ENCODE measurements around the gene NUMB.

The NUMB gene

DNA sequence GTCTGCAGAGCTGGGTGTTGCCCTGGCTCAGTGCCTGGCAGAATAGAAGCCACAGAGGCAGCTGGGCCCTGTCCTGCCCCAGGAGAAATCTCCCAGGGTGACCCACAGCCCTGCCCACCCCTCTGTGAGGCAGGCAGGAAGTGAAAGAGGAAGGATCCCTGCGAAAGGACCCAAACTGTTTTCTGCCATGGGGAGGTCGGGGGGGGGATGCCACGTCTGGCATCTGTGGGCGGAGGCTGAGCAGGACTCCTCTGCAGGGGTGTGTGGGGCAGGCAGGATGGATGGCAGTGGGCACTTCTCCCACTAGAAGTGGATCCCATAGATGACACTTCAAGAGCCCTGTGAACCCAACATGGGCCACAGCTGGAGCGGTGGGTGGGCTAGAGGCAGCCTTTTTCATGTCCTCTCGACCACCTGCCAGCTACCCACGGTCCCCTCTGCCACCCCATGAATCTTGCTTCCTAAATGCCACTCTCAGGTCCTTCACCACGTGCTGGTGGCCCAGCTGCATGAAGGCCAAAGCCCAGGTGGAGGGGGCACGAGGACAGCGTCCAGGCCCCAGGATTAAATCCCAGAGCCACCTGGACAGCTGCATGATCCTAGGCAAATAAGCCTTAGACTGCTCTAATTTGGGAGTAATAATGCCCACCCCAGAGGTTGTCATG lies 217.4 kb downstream of the NUMB start:
- Histone ChIP-seq H2BK12ac (ENCODE audit: low read length) (no peak overlapping the region), H3K4ac (ENCODE audit: low read length) (no peak overlapping the region), H4K91ac (ENCODE audit: low read depth, low read length, poor library complexity) (no peak overlapping the region), H3K9me3 (replicated peaks in 1 of 2; ENCODE audit: control insufficient read depth in 2 of 2, insufficient read depth in 1 of 2, low read depth in 1 of 2, low read length in 2 of 2) (no peaks in the 10 kb centered on the region), H3K18ac (ENCODE audit: low read length) (no peak overlapping the region), H3K9ac (ENCODE audit: low read depth, low read length, poor library complexity) (no peak overlapping the region), H3K4me3 (ENCODE audit: low read length in 2 of 2) (no peak overlapping the region), H3K4me2 (ENCODE audit: insufficient read depth, low read length, poor library complexity, severe bottlenecking) (no peak overlapping the region), H3K36me3 (replicated peaks in 1 of 2; ENCODE audit: control insufficient read depth in 2 of 2, insufficient read depth in 2 of 2, low read length in 2 of 2) (peaks cover 0 to 7% of the 10 kb centered on the region in 2 donors), H3K79me1 (ENCODE audit: low read depth, low read length) (peaks cover 8% of the 10 kb centered on the region), H2BK120ac (ENCODE audit: low read depth, low read length) (no peak overlapping the region), H2BK15ac (ENCODE audit: low read length) (peak overlapping the region; percentile 53), H2AFZ (ENCODE audit: low read length) (no peak overlapping the region), H3K27me3 (ENCODE audit: control insufficient read depth in 3 of 3, insufficient read depth in 3 of 3, low read depth in 1 of 3, low read length in 3 of 3) (peaks cover 0 to 60% (median 7%) of the 10 kb centered on the region in 3 experiments), H3K4me1 (ENCODE audit: control insufficient read depth in 2 of 2, insufficient read depth in 1 of 2, low read depth in 1 of 2, low read length in 2 of 2) (peaks cover 18 to 24% of the 10 kb centered on the region in 2 donors), H3K27ac (replicated peaks; ENCODE audit: low read length) (no peak overlapping the region), H3K14ac (ENCODE audit: low read length) (no peak overlapping the region), H2BK5ac (ENCODE audit: low read length) (no peak overlapping the region), H4K8ac (ENCODE audit: low read depth, low read length) (no peak overlapping the region), H3K23ac (ENCODE audit: low read depth, low read length, poor library complexity) (peak overlapping the region; percentile 17), H2AK5ac (ENCODE audit: low read depth, low read length) (peak overlapping the region; percentile 86)
- no CpG with 5 or more reads among the region's 10 CpGs for WGBS, 2 donors (ENCODE audit: extremely low coverage in 2 of 2, insufficient read length in 2 of 2, insufficient replicate concordance in 1 of 2)
- DNase-seq (ENCODE audit: low spot score): no peak

DNA sequence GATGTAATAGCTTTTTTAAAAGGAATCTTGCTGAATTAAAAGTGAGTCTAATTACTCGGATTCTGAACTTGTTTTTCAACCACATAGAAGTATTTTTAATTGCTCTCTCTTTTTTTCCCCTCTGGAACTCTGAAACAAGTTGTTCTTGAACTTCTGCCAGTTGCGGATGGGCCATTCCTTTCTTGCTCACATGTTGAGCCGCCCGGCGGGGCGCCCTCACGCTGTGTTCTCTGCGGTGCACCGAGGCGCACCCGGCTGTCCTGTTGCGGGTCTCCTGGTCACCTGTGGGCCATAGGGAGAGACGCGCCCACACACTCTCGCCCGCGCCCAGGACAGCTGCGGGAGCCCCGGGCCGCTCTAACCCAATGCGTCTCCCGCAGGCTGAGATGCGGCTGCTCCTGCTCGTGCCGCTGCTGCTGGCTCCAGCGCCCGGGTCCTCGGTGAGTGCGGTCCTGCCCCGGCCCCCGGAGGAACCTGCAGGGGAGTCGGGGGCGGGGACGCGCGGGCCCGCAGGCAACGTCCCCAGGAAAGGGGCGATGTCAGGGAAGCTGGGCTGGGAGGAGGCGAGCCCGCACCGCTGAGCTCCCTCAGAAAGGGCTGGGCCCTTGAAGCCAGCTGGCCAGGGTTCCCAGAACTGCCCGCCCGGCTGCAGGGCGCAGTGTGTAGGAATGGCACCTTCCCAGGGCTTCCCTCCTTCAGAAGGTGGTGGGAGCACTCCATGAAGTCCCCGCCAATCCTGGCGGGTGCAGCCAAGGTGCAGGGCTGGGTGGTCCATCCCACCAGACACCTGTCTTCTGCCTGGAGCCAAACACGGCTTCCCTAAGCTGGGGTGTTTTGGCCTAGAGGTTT lies 218.7 kb downstream of the NUMB start:
- Histone ChIP-seq H3K9me3 (replicated peaks in 1 of 2; ENCODE audit: control insufficient read depth in 2 of 2, insufficient read depth in 1 of 2, low read depth in 1 of 2, low read length in 2 of 2) (no peaks in the 10 kb centered on the region), H4K91ac (ENCODE audit: low read depth, low read length, poor library complexity) (no peak overlapping the region), H3K9ac (ENCODE audit: low read depth, low read length, poor library complexity) (peak overlapping the region; percentile 26), H3K36me3 (replicated peaks in 1 of 2; ENCODE audit: control insufficient read depth in 2 of 2, insufficient read depth in 2 of 2, low read length in 2 of 2) (peaks cover 0 to 4% of the 10 kb centered on the region in 2 donors), H3K79me1 (ENCODE audit: low read depth, low read length) (peaks cover 8% of the 10 kb centered on the region), H4K8ac (ENCODE audit: low read depth, low read length) (no peak overlapping the region), H3K4me2 (ENCODE audit: insufficient read depth, low read length, poor library complexity, severe bottlenecking) (peak overlapping the region; percentile 59), H3K14ac (ENCODE audit: low read length) (no peak overlapping the region), H3K4me3 (ENCODE audit: low read length in 2 of 2) (peak overlapping the region in 1 of 2 donors; percentile 4), H3K27ac (replicated peaks; ENCODE audit: low read length) (no peak overlapping the region), H2BK15ac (ENCODE audit: low read length) (peak overlapping the region; percentile 61), H3K27me3 (ENCODE audit: control insufficient read depth in 3 of 3, insufficient read depth in 3 of 3, low read depth in 1 of 3, low read length in 3 of 3) (peaks cover 0 to 54% (median 7%) of the 10 kb centered on the region in 3 experiments), H2AK5ac (ENCODE audit: low read depth, low read length) (peak overlapping the region; percentile 65), H3K4ac (ENCODE audit: low read length) (no peak overlapping the region), H2BK12ac (ENCODE audit: low read length) (no peak overlapping the region), H3K18ac (ENCODE audit: low read length) (peak overlapping the region; percentile 82), H2BK5ac (ENCODE audit: low read length) (no peak overlapping the region), H3K4me1 (ENCODE audit: control insufficient read depth in 2 of 2, insufficient read depth in 1 of 2, low read depth in 1 of 2, low read length in 2 of 2) (peaks cover 27 to 37% of the 10 kb centered on the region in 2 donors), H2BK120ac (ENCODE audit: low read depth, low read length) (no peak overlapping the region), H3K23ac (ENCODE audit: low read depth, low read length, poor library complexity) (peak overlapping the region; percentile 87), H2AFZ (ENCODE audit: low read length) (peak overlapping the region; percentile 80)
- DNase-seq (ENCODE audit: low spot score): no peak
- WGBS, 2 donors (ENCODE audit: extremely low coverage in 2 of 2, insufficient read length in 2 of 2, insufficient replicate concordance in 1 of 2): no CpG with 5 or more reads among the region's 48 CpGs

DNA sequence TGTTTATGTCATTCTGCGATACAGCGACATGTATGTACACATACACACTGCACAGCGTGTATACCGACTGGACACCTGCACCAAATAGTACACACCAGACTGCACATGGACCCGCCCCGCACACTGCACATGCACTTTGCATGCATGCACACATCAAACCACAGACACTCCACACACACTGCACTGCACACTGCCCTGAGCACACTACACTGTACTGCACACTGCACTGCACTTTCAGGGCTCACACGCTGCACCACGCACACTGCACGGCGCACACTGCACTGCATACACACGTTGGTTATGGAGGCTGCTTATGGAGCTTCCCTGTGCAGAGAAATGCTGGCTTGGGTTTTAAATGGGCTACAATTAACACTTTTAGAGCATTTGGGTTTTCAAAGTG lies 219.4 kb downstream of the NUMB start:
- H3K4me3 ChIP-seq (ENCODE audit: low read length in 2 of 2): peak overlapping the region in 1 of 2 donors; percentile 52

DNA sequence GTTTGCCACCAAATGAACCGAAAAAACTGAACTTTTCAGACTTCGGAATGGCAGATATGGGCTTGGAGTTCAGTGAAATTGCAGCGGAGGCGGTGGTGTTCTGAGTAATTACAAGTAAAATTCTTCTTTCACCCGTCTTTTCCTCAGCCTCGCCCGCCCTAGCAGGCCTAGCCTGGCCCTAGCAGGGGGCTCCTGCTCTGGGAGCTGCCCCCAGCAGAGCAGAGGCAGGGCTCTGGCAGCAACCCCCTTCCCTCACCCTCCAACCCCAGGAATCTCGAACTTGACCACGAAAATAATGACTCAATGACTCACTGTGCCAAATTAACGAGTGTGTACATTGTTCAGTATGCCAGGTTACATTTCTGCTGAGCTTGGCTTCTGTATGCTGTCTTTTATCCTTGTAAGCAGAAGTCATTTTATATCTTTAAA lies 219.9 kb downstream of the NUMB start:
- Histone ChIP-seq H3K27me3 (ENCODE audit: control insufficient read depth in 3 of 3, insufficient read depth in 3 of 3, low read depth in 1 of 3, low read length in 3 of 3) (peaks cover 0 to 51% (median 7%) of the 10 kb centered on the region in 3 experiments), H2BK12ac (ENCODE audit: low read length) (no peak overlapping the region), H2BK15ac (ENCODE audit: low read length) (peak overlapping the region; percentile 80), H3K18ac (ENCODE audit: low read length) (peak overlapping the region; percentile 81), H3K79me1 (ENCODE audit: low read depth, low read length) (peaks cover 6% of the 10 kb centered on the region), H3K14ac (ENCODE audit: low read length) (no peak overlapping the region), H4K91ac (ENCODE audit: low read depth, low read length, poor library complexity) (no peak overlapping the region), H3K36me3 (replicated peaks in 1 of 2; ENCODE audit: control insufficient read depth in 2 of 2, insufficient read depth in 2 of 2, low read length in 2 of 2) (peaks cover 0 to 4% of the 10 kb centered on the region in 2 donors), H3K23ac (ENCODE audit: low read depth, low read length, poor library complexity) (no peak overlapping the region), H3K27ac (replicated peaks; ENCODE audit: low read length) (no peak overlapping the region), H2BK5ac (ENCODE audit: low read length) (no peak overlapping the region), H2AK5ac (ENCODE audit: low read depth, low read length) (no peak overlapping the region), H3K4me3 (ENCODE audit: low read length in 2 of 2) (peak overlapping the region; percentile 37 to 86), H2BK120ac (ENCODE audit: low read depth, low read length) (no peak overlapping the region), H3K9me3 (replicated peaks in 1 of 2; ENCODE audit: control insufficient read depth in 2 of 2, insufficient read depth in 1 of 2, low read depth in 1 of 2, low read length in 2 of 2) (no peaks in the 10 kb centered on the region), H3K4me2 (ENCODE audit: insufficient read depth, low read length, poor library complexity, severe bottlenecking) (peak overlapping the region; percentile 90), H3K9ac (ENCODE audit: low read depth, low read length, poor library complexity) (peak overlapping the region; percentile 85), H3K4ac (ENCODE audit: low read length) (no peak overlapping the region), H3K4me1 (ENCODE audit: control insufficient read depth in 2 of 2, insufficient read depth in 1 of 2, low read depth in 1 of 2, low read length in 2 of 2) (peaks cover 35 to 40% of the 10 kb centered on the region in 2 donors), H4K8ac (ENCODE audit: low read depth, low read length) (no peak overlapping the region), H2AFZ (ENCODE audit: low read length) (peak overlapping the region; percentile 90)
- no peak for DNase-seq (ENCODE audit: low spot score)
- WGBS, 2 donors (ENCODE audit: extremely low coverage in 2 of 2, insufficient read length in 2 of 2, insufficient replicate concordance in 1 of 2): no CpG with 5 or more reads among the region's 10 CpGs

More for the DNA sequence above, 219.4 kb downstream of the NUMB start:
- H3K4me1 ChIP-seq (ENCODE audit: control insufficient read depth in 2 of 2, insufficient read depth in 1 of 2, low read depth in 1 of 2, low read length in 2 of 2): peaks cover 31 to 40% of the 10 kb centered on the region in 2 donors
- peak overlapping the region; percentile 5 for H3K23ac ChIP-seq (ENCODE audit: low read depth, low read length, poor library complexity)
- H3K36me3 ChIP-seq (replicated peaks in 1 of 2; ENCODE audit: control insufficient read depth in 2 of 2, insufficient read depth in 2 of 2, low read length in 2 of 2): peaks cover 0 to 4% of the 10 kb centered on the region in 2 donors
- H3K4ac ChIP-seq (ENCODE audit: low read length): no peak overlapping the region
- H3K27ac ChIP-seq (replicated peaks; ENCODE audit: low read length): no peak overlapping the region
- WGBS, 2 donors (ENCODE audit: extremely low coverage in 2 of 2, insufficient read length in 2 of 2, insufficient replicate concordance in 1 of 2): no CpG with 5 or more reads among the region's 11 CpGs
- H2BK12ac ChIP-seq (ENCODE audit: low read length): no peak overlapping the region
- no peak overlapping the region for H2BK120ac ChIP-seq (ENCODE audit: low read depth, low read length)
- H4K8ac ChIP-seq (ENCODE audit: low read depth, low read length): no peak overlapping the region
- H3K9ac ChIP-seq (ENCODE audit: low read depth, low read length, poor library complexity): peak overlapping the region; percentile 75
- H3K79me1 ChIP-seq (ENCODE audit: low read depth, low read length): peaks cover 6% of the 10 kb centered on the region
- H2AK5ac ChIP-seq (ENCODE audit: low read depth, low read length): no peak overlapping the region
- H3K27me3 ChIP-seq (ENCODE audit: control insufficient read depth in 3 of 3, insufficient read depth in 3 of 3, low read depth in 1 of 3, low read length in 3 of 3): peaks cover 0 to 52% (median 7%) of the 10 kb centered on the region in 3 experiments
- DNase-seq (ENCODE audit: low spot score): no peak
- no peak overlapping the region for H2BK15ac ChIP-seq (ENCODE audit: low read length)
- H3K18ac ChIP-seq (ENCODE audit: low read length): peak overlapping the region; percentile 73
- no peak overlapping the region for H4K91ac ChIP-seq (ENCODE audit: low read depth, low read length, poor library complexity)
- peak overlapping the region; percentile 28 for H3K4me2 ChIP-seq (ENCODE audit: insufficient read depth, low read length, poor library complexity, severe bottlenecking)
- H2AFZ ChIP-seq (ENCODE audit: low read length): no peak overlapping the region
- peak overlapping the region; percentile 42 for H3K14ac ChIP-seq (ENCODE audit: low read length)
- H2BK5ac ChIP-seq (ENCODE audit: low read length): no peak overlapping the region
- H3K9me3 ChIP-seq (replicated peaks in 1 of 2; ENCODE audit: control insufficient read depth in 2 of 2, insufficient read depth in 1 of 2, low read depth in 1 of 2, low read length in 2 of 2): no peaks in the 10 kb centered on the region

Measured in neuronal stem cell (in vitro differentiated cells).